ENCODE measurements around the gene ARRB1. TPM values are rescaled to one million over a fixed set of nuclear protein-coding genes. Genes with fewer than 3 reads are reported as not detected.

ARRB1 gene
- polyA plus RNA-seq, 1 of the 3 experiments (the other 2 are of a cell fraction), result 7.0 TPM

- Histone ChIP-seq H4K20me1 (ENCODE audit: insufficient read depth) (no peaks in the 10 kb centered on the region), H3K4me1 (ENCODE audit: control insufficient read depth in 1 of 2, insufficient read depth in 2 of 2, low read depth in 1 of 2, low read length in 1 of 2) (no peaks in the 10 kb centered on the region; a peak in 1 of 4 replicates), H3K9me2 (no peaks in the 10 kb centered on the region), H3K4me3 (ENCODE audit: low read depth in 2 of 2, low read length in 1 of 2) (no peak overlapping the region), H3K79me2 (ENCODE audit: insufficient read depth) (no peaks in the 10 kb centered on the region), H3K9ac (no peak overlapping the region), H3K9me3 (no peaks in the 10 kb centered on the region), H3K4me2 (no peak overlapping the region), H2AFZ (ENCODE audit: low read depth) (no peak overlapping the region), H3K27me3 (ENCODE audit: insufficient read depth) (no peaks in the 10 kb centered on the region), H3F3A (replicated peaks; ENCODE audit: insufficient read depth) (no peaks in the 10 kb centered on the region), H3K27ac (ENCODE audit: low read depth in 2 of 2, low read length in 1 of 2) (no peak overlapping the region), H3K36me3 (replicated peaks in 1 of 2; ENCODE audit: control insufficient read depth in 1 of 2, insufficient read depth in 2 of 2, low read length in 1 of 2) (no peaks in the 10 kb centered on the region)
- DNase-seq, result no peak
- ChIA-PET POLR2A (no interaction called here), CTCF (interaction anchor here (0.7 to 27.4 kb wide), 3 partner anchors 12 to 89 kb away, joined by 3 to 701 read pairs (median 5); no protein-coding TSS in a partner anchor)
- WGBS (ENCODE audit: low lambda C conversion rate), result 97% methylated on average over 5 of the region's 6 CpGs
- no peak for TF ChIP-seq GABPA (IDR thresholded peaks at IDR 0.05; ENCODE audit: low read depth)
- no peak for TF ChIP-seq PBX3 (IDR thresholded peaks at IDR 0.05)
- TF ChIP-seq RXRA (IDR thresholded peaks at IDR 0.05; ENCODE audit: borderline replicate concordance, low read depth), result no peak
- TF ChIP-seq NFIC (IDR thresholded peaks at IDR 0.05; ENCODE audit: borderline replicate concordance), result no peak
- no peak for TF ChIP-seq GATA2 (CRISPR knock-in tag; IDR thresholded peaks at IDR 0.05)
- no peak for TF ChIP-seq EZH2phosphoT487 (IDR thresholded peaks at IDR 0.05; ENCODE audit: borderline replicate concordance, low read depth)
- no peak for TF ChIP-seq JUND (IDR thresholded peaks at IDR 0.05)
- TF ChIP-seq ZBTB33 (IDR thresholded peaks at IDR 0.05; ENCODE audit: borderline replicate concordance, low read depth), result no peak
- no peak for TF ChIP-seq RCOR1 (IDR thresholded peaks at IDR 0.05; ENCODE audit: low read length)
- no peak for TF ChIP-seq TCF12 (IDR thresholded peaks at IDR 0.05)
- no peak for TF ChIP-seq IRF3 (IDR thresholded peaks at IDR 0.05; ENCODE audit: low read depth, low read length)
- TF ChIP-seq USF2 (IDR thresholded peaks at IDR 0.05; ENCODE audit: borderline replicate concordance, low read depth, low read length), result no peak
- no peak for TF ChIP-seq REST (IDR thresholded peaks at IDR 0.05; ENCODE audit: low read depth, low read length)
- TF ChIP-seq EP300 (IDR thresholded peaks at IDR 0.05; ENCODE audit: borderline replicate concordance in 1 of 2, low read depth in 1 of 2, low read length in 1 of 2), result no peak
These were observed 59.7 kb downstream of the ARRB1 start for GRCh38 chr11:75291741-75292140.

All from SK-N-SH (cell line).